A172 (cell line): Measurements from ENCODE around the gene SDSL. TPM values are rescaled to one million over a fixed set of nuclear protein-coding genes. Genes with fewer than 3 reads are reported as not detected.

Experiments
- DNase-seq: peaks from one replicate; pipeline ENCODE4 v3.0.0-alpha.2; 2015; ENCODE audit warnings: low spot score
- total RNA-seq: library from RNA; depleted of rRNA; stranded (reverse); fragments of >200 nt; shearing (Covaris generic); gene quantifications from 2 replicates; pipeline ENCODE4 v1.2.3, GENCODE V29; 2014

The SDSL gene
- total RNA-seq, 1 experiment from 2014 or later, result 12.9 TPM

- DNase-seq, result no peak
Observed at GRCh38 chr12:113449299-113449698, 27.1 kb downstream of the SDSL start.

DNA sequence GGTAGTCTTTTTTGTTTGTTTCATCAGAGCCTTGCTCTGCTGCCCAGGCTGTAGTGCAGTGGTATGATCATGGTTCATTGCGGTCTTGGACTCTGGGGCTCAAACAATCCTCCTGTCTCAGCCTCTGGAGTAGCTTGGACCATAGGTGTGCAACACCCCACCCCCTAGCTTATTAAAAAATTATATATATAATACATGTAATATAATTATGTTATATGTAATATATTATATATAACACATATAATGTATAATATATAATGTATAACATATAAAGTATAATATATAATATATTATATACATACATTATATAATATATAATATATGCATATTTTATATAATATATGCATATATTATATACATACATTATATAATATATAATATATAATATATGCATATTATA, 27.7 kb downstream of the SDSL start:
- DNase-seq, result no peak

- no peak for DNase-seq
Observed at GRCh38 chr12:113452458-113452857, 30.3 kb downstream of the SDSL start.

DNA sequence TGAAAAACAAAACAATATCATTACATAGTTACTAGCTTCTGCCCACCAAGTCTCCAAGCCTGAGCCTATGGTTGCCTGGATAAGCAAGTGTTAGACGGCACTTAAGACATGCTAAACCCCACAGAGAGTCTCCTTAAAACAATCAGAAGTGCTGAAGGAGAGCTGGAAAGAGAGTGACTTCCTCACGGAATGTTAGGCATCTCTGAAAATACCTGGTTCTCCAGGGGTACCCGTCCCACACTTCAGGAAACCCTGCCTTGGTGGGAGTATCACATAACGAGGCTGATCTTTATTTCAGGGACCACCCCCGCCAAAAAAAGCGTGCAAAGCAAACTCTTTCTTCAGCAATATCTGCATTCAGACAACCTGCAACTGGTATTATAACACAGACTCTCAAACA, 31.1 kb downstream of the SDSL start:
- DNase-seq, result no peak

DNA sequence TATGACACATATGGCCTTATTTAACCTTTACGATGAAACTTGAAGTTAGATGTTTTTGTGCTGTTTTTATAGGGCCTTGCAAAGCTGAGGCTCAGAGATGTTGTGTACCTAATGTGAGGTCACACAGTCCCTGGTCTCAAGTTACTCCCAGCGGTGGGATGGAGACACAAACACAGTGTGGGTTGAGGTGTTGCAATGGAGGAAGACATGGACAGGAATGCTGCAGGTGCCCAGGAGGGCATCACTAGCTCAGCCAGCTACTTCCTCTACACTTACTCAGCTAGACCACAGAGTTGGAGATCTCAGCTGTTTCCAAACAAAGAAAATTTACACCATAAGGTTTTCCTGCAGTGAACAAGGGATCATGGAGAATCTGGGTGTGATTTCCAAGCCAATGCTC, 34.0 kb downstream of the SDSL start:
- DNase-seq, result no peak

DNA sequence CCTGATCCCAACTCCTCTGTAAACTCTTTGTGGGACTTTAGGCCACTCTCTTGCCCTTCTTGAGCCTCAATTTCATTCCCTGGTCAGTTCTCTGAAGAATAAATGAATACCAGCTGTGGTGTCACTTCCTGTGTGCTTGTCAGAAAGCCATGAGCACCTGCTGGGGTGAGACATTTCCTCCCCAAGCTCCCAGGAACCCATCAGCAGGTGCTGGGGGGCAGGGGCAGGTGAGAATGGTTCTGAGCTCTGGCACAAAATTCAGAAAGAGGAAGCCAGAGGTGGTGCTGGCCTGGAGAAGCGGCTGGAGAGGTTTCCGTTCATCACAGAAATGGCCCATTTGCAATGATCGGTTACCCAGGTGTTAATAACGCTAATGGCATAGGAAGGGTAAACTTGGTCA, 34.6 kb downstream of the SDSL start:
- no peak for DNase-seq

DNA sequence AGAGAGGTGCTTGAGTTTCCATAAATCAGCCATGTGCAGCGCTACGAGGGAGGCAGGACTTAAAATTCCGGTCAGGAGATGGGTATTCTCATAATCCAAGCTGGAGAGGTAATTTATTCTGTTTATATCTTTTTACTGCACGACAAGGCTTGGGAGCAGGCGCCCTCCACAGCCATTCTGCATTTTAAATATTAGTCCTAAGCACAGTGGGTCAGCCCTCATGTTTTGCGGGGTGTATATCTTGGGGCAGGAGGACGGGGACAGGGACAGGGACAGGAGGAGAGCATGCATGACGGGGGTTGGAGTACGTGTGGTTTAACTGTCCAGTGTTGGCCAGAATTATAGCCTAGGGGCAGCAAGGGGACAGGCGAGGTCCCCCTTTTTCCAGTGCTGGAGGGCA, 35.0 kb downstream of the SDSL start:
- no peak for DNase-seq

DNA sequence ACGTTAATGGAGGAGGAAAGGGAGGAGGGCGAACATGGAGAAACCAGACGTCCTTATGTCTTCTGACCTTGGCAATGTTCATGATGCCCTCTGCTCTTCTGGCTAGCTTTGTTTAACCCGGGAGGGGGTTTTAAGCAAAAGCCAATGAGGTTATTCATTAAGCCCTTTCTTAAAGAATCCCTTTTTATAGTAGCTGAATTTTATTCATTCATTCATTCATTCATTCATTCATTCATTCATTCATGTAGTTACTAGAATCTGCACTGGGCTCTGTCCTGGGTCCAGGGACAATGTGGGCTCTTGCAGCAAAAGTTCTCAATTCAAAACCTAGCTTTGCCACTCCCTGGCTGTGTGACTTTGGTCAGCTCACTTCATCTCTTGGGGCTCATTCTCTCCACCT, 35.5 kb downstream of the SDSL start:
- no peak for DNase-seq

- DNase-seq, result no peak
Observed at GRCh38 chr12:113459981-113460380, 37.8 kb downstream of the SDSL start.

DNA sequence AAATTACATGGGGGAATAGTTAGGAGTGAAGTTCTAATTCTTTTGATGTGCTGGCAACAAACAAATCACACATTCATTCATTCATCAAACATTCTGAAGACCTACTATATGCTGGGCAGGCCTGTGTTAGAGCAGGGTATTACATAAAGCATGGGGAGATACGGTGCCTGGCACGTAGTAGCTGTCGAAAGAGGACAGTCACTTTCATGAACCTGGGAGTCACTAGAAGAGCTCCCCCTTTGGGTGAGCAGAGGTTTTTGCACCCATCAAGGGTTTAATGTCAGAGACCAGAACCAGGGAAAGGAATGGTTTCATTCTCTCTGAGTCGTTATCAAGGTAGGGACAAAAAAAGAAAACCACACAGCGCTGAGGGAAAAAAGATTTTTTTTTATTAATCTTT, 39.5 kb downstream of the SDSL start:
- DNase-seq, result peak; percentile 25

GRCh38 chr12:113462117-113462774, 40.1 kb downstream of the SDSL start:
- DNase-seq, result peak; percentile 78

DNA sequence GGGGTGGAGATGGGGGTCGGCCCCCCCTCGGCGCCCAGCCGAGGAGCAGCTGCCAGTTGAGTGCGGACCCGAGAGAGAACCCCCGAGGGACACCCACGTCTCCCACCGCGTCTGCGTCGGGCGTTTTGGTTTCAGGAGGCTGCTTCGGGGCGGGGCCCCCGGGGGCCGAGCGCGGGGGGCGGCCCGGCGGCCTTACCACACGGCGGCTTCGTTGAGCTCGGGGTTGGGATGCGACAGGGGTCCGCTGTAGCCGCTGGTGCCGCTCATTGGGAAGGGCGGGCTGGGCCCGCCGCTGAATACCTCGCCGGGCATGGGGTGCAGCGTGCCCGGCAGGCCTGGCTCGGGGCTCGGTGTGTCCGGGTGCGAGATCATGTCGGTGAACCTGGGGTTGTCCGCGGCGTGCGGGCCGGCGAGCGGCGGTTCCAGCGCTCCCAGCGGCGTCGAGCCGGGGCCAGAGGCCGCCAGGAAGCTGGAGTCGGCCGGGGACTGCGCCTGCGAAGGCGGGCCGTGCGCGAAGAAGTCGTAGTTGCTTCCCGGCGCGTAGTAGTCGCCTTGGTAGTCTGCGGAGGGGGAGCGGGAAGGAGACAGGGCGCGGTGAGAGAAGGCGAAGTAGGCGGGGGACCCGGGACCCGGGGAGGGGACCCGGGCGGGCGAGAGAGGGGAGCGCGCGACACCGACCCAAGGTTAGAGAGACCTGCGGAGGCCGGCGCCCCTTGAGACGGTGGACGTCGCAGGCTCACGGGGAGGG, 41.0 kb downstream of the SDSL start:
- DNase-seq, result no peak

- DNase-seq, result no peak
Observed at GRCh38 chr12:113463746-113464451, 41.7 kb downstream of the SDSL start.

DNA sequence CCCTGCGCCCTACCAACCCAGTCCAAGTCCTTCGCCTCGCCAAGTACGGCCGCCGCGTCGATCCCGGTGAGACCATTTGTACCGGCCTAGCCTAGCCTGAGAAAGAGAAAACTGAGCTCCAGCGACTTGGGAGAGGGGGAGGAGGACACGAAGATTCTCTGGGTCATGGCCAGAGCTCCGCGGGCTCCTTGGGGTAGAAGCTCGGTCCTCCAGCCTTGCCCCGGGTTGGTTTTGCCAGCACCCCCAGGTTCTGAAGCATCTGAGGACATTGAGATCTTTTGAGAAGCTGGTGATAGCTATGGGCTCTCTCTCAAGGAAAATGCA, 42.2 kb downstream of the SDSL start:
- DNase-seq, result no peak

DNA sequence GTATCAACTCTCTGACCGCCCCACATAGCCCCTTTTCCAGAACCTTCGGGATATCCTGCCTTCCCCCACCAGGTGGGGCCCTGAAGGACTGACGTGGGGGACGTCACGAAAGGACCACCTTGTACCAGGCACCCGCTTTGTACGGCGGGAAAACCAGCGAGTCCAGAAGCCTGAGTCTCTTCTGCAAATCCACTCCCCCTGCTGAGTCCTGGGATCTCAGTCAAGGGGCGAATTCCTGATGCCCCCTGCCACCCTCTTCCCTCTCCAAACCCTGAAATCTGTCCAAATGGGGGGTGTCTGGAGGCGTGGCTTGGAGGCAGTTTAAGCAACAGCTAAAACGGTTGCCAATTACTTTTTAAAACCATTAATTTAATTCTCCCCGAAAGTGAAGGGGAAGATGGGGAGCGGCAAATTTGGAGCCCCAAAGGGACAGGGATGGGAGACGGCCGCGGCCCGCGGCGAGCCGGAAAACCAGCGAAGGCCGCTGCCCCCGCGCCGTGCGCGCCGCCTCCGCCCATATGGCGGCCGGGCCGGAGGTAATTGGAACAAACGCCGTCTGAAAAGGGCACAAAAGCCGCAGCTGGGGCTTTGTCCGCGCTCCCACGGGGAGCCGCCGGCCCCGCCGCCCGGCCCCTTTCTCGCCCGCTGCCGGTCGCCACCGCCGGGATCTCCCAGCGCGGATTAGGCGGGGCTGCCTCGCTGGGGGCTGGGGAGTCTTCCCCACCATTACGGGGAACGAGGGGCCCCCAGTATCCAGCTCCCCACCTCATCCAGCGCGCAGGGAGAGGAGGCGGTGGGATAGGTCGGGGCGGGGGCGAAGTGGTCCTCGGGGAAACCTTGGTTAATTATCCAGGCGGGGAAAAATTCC, 42.9 kb downstream of the SDSL start:
- DNase-seq, result no peak

DNA sequence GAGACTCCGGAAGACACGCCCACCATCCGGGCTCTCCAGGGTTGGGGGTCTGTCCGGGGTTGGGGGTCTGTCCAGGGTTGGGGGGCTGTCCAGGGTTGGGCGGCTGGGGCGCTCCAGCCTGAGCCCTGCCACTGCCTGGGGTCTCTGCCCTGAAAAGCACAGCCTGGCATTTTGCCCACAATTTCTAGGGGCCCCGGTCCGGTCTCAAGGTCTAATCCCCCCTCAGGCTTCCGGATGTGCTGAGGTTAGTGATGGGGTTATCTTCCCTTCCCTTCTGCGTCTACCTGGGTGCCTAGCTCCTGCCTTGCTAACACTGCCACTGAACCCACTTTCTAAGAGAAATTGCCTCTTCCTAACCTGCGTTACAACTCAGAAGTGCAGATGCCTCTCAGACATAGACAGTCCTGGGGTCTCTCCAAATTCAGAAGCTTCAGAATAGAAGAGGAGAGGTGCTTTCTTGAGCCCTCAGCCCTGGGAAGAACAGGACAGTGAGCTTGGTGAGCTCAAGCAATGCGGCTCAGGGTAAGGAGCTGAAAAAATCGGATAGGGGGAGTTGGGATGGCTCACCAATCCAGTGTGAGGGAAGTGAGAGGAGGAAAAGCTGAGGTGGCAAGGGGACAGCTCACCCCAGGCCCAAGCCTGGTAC, 43.8 kb downstream of the SDSL start:
- no peak for DNase-seq

DNA sequence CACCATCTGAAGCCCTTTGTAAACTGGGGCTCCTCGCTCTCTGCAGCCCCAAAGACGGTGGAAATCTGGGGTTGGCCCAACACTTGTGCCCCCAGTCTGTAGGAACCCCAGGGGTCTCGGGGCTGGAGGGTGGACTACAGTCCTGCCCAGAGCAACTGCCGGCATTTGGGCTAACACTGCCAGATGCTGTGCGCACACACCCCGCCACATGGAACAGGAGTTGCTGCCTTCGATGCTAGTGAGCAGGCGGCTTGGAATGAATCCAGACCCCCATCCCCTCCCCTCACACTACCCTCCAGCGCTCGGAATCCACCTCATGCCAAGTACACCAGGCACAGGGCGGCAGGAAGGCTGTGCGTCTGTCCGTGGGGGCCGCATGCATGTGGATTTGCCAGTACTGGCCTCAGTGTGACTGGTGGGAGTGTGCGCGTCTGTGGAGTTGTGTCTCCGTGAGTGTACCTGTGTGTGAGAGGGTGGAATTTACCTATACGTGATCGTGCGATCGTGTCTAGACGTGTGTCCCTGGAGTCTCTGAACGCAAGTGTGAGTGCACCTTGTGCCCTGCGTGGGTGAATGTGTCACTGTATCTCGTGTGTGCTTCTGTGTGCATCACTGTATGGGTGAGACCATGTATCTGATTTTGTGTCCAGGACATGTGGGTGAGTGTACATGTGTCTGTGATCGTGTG, 44.4 kb downstream of the SDSL start:
- no peak for DNase-seq

DNA sequence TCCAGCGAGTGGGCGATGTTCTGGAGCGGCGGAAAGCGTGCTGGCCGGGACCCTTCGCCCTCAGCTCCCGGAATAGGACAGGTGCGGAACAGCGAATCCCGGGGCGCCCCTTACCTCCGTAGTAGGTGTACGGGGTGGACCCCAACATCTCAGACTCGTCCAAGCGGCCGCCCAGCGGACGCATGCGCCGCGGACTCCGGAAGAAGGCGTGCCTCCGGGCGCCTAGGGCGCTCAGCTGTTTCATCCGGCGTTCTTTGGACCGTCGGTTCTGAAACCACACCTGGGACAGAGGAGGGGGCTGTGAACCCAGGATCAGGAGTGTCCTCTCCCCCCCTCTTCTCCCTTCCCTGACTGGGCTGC, 44.9 kb downstream of the SDSL start:
- no peak for DNase-seq

- DNase-seq, result no peak
Observed at GRCh38 chr12:113467502-113468364, 45.6 kb downstream of the SDSL start.
